Gastroesophageal sphincter (tissue), 3 donors: ENCODE data around the gene NOD1.

Source experiments
- POLR2A ChIP-seq, 2 donors: fragments of 450-650 bp; IDR thresholded peaks; one replicate each; pipeline ENCODE4 v1.6.1; 2017; ENCODE audit warnings: antibody characterized with exemption in 2 of 2, mild to moderate bottlenecking in 2 of 2, moderate library complexity in 1 of 2
- TF ChIP-seq, protein P1 (sequence below), 4 experiments: fragments of 200-600 bp in 2 of 4; fragments of 450-650 bp in 2 of 4; sonication (generic) in 1 of 4; IDR thresholded peaks; one replicate each; pipeline ENCODE4 v1.5.1; 2017 to 2019; ENCODE audit warnings: antibody characterized with exemption in 4 of 4, mild to moderate bottlenecking in 2 of 4, moderate library complexity in 2 of 4

DNA sequence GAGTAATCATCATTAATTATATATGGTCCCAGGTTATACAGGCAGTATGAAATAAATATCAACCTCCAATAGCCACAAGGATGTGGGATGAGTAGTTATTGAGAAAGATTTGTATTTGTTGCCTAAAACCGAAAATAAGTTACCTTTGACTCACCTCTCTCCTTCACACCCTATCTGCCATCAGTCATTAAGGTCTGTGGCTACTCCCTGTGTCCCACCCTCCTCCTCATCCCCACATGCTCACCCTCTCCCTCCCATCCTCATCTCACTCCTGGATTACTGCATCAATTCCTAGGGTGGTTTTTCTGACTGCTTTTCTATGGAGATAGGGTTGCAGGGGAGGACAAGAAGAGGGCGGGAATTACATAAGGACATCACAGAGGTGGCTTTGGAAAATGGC is 35.2 kb upstream of the NOD1 start:
- TF ChIP-seq, protein P1, sequence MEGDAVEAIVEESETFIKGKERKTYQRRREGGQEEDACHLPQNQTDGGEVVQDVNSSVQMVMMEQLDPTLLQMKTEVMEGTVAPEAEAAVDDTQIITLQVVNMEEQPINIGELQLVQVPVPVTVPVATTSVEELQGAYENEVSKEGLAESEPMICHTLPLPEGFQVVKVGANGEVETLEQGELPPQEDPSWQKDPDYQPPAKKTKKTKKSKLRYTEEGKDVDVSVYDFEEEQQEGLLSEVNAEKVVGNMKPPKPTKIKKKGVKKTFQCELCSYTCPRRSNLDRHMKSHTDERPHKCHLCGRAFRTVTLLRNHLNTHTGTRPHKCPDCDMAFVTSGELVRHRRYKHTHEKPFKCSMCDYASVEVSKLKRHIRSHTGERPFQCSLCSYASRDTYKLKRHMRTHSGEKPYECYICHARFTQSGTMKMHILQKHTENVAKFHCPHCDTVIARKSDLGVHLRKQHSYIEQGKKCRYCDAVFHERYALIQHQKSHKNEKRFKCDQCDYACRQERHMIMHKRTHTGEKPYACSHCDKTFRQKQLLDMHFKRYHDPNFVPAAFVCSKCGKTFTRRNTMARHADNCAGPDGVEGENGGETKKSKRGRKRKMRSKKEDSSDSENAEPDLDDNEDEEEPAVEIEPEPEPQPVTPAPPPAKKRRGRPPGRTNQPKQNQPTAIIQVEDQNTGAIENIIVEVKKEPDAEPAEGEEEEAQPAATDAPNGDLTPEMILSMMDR (IDR thresholded peaks at IDR 0.05), result no peak
- no peak for TF ChIP-seq POLR2A (IDR thresholded peaks at IDR 0.05)
